Suprapubic skin (tissue), 3 donors: Measurements from ENCODE around the gene RHEX.

ENCODE experiments used
- CTCF ChIP-seq, 2 donors: fragments of 200-600 bp in 1 of 2; fragments of 450-650 bp in 1 of 2; sonication (generic) in 1 of 2; IDR thresholded peaks; one replicate each; pipeline ENCODE4 v1.5.1; 2016 to 2019; ENCODE audit warnings: antibody characterized with exemption in 2 of 2, mild to moderate bottlenecking in 1 of 2, moderate library complexity in 1 of 2
- POLR2A ChIP-seq, 2 donors: fragments of 450-650 bp; IDR thresholded peaks; one replicate each; pipeline ENCODE4 v1.6.1; 2017; ENCODE audit warnings: antibody characterized with exemption in 2 of 2, mild to moderate bottlenecking in 2 of 2, moderate library complexity in 2 of 2

DNA sequence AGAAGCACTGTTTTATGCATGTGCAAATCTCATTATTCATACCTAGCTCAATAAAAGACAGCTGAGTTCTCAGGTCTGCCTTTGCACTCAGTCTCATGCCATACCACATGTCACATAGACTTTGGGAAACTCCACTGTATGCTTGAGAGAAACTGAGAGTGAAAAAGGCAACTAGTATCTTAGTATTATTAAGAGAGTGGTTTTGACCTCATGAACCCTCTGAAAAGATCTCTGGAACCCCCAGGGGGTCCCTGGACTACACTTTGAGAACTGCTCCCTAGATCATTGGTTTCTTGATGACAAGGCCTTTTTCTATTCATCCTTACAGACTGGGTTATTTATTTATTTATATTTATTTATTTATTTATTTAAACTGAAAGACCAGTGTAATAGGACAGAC is 3.7 kb upstream of the RHEX start:
- TF ChIP-seq CTCF (IDR thresholded peaks at IDR 0.05) (no peak), POLR2A (IDR thresholded peaks at IDR 0.05) (no peak)
